ENCODE results near the gene CLEC16A.
"Not testable (repeated sequence)": the region's sequence is repeated elsewhere in the genome, so short reads cannot be mapped to it uniquely, and the experiment has no call there.

CLEC16A gene

DNA sequence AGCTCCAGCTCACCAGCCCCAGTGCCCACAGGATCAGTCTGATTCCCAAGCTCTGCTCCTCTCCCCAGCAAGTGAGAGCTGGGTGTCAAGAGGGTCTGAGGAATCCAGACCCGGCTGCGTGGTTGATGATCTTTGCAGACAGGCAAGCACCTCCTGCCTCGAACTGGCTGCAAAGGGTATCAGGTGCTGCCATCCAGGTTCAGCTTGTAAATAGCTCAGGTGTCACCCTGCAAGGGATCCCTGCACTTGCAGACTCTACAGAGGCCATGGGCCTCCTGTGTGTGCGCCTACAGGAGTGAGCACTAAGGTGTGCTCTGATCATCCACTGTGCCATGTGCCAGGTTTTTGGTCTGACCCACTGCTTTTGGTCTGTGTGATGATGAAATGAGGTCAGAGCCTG lies 18.3 kb upstream of the CLEC16A start:
- no peak for DNase-seq (ENCODE audit: low spot score)

DNA sequence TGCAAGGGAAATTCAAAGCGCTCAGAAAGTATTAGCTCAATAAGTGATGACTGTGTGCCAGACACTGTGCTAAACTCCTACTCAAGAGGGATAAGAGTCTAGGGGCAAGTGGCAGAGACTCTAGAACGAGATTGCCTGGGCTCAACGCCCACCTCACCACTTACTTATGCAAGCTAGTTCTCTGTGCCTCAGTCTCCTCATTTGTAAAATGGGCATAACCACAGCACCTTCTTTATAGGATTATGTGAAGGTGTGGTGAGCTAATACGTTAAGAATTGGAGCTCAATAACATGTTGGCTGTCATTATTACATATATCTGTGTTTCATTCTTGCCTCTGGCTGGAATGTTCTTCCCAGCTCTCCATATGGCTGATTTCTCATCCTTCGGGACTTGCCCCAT lies 17.5 kb upstream of the CLEC16A start:
- no peak for DNase-seq (ENCODE audit: low spot score)

DNA sequence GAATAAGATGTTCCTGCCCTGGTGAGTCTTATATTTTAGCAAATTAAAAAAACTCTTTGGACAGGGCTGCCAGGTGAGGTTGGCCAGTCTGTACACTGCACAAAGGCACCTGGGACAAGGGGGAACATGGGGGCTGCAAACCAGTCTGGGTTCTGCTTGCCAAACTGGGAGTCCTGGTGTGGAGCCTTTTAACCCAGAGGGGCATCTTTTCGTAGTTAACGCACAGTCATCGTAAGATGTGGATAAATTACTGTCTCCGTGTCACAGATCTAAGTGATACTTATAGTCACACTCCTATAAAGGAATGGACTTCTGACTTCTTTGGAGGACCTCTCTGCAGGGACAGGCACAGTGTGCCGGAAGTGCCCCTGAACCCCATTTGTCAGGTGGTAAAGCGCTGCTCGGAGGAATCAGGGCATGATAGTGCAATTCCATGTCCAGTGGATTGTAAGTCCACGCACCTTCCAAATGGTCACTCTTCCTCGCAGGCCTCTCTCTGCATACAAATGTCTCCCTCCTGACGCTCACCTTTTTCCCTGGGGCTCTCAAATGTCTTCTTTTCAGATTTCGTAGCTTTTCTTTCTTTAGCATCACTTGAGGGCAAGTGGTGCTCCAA lies 16.8 kb upstream of the CLEC16A start:
- no peak for DNase-seq (ENCODE audit: low spot score)

DNA sequence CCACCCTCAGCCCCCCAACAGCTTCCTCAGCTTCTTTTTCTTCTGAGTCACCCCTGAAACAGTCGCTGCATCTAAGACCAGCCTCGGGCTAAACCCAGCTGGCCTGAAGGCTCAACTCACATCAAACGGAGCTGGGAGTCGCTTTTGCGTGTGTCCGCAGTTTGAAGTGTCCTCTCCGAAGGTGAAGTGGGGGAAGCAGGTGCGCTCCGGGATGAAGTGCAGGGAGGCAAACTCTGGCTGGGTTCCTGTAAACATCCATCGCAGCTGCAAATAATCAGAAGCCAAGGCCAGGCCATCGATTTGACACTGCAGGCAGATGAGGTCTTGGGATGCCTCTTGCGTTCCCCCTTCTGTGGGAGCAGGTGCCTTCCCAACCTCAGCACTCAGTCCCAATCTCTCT lies 15.3 kb upstream of the CLEC16A start:
- DNase-seq (ENCODE audit: low spot score): not testable (repeated sequence)

DNA sequence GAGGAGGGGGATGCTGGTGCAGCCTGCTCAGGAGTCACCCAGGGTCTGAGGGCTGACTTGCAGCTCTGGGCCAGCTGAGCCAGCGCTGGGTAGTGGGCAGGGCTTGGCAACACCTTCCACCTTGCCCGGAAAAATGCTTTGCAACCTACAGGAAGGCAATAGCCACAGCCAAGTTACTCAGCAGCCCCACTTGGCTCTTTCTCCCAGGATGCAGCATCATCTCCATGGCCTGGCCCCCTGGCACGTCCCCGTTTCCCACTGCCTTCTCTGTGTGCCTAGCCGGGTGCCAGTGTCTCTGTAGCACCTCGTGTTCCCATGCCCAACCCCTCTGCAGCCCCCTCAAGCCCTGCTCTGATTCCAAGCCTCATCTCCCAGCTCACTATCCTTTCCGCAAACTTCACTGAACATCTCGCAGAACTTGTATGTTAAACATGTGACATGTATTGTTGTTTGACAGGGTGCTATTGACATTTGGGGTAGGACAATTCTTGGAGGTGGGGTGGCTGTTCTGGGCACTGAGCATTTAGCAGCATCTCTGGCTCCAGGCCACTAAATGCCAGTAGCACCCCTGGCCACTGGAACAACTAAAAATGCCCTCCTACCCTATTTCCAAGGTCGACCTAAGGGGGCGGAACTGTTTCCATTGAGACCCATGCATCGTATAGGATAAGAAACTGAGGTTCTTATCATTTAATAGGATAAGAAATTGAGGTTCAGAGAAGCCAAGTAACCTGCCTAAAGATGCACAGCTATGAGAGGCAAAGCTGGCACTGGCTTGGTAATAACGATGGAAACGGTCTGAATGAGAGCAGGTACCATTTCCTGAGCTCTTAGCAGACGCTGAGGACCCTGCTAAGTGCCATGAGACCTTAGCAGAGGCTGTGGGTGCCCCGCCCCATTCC lies 14.3 kb upstream of the CLEC16A start:
- no peak for DNase-seq (ENCODE audit: low spot score)

DNA sequence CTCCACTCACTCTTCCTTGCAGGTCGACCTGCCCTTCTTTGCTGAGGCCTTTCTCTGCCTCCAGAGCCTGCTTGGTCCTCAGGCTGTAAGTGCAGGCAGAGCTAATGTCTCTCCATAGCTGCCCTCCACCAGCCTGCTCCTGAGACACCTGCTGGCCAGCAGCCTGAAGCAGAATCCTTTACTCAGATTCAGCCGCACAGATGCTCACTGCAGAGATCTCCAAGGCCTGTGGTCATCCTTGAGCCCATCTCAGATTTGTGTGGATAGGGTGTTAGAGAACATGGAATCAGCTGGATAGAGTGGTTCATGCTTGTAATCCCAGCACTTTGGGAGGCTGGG lies 13.6 kb upstream of the CLEC16A start:
- DNase-seq (ENCODE audit: low spot score): no peak

DNA sequence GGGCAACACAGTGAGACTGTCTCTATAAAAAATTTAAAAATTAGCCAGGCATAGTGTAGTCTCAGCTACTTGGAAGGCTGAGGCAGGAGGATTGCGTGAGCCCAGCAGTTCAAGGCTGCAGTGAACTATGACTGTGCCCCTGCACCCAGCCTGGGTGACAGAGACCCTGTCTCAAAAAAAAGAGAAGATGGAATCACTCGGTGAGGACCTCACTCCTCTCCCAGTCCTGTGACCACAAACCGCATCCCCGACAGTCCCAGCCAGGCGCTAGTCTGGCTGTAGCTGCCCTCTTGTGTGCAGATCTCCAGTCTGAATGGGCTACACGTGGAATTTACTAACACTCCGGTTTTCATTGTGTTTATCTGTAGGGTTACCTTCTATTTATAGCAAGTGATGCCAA lies 13.2 kb upstream of the CLEC16A start:
- no peak for DNase-seq (ENCODE audit: low spot score)

DNA sequence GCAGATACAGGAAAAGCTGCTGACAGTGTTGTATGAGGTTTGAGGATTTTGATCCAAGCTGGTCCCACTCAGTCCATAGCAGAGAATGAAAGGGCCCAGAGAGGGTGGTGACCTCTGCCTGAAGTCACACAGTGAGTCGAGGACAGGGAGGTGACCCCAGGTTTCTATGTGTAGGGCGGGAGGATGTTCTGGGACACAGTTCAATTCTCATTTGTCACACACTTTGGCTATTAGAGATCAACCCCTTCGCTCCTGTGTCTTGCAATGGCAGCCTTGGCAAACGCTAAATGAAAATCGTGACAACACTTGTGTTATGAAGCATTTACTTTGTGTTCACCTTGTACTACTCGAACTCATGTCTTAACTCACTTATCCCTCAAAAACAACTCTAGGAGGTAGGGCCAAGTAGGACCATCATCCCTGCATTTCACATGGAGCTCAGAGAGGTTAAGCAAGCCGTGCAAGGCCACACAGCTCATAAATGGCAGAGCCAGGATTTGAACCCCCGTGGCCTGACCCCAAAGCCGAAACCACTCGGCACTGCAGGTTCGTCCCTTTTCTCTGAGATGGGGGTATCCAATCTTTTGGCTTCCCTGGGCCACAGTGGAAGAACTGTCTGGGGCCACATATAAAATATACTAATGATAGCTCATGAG lies 12.3 kb upstream of the CLEC16A start:
- DNase-seq (ENCODE audit: low spot score): no peak

DNA sequence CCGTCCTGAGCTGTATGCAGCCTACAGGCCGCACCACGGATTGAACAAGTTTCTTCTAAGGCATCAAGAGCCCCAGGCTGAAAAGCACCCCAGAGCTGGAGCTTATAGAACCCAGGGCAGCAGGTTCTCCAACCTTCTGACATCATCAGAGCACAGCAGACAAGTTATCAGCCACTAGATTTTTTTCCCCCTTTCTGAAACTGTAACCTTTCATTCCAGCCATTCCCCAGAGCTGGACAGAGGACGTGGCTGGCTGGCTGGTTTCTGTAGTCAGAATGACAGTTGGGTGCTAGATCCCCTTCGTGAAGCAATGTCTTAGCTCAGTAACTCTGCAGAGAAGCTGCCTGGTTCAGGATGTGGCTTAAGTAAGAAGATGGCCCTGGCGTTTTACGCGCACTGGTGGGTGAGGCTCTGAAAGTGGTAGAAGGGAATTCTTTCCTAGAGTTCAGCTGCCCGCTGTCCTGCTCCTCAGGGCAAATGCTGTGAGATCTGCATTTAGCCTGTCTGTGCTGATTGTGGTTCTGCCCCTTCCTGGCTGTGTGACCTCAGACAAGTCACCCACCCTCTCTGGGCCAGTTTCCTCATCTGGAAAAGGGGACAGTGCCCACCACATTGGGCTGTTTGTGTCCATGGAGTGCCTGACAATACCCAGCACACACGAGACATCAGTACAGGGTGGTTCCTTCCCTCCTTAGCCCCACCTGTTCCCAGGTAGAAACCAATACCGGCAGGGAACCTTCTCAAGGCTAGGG lies 11.2 kb upstream of the CLEC16A start:
- DNase-seq (ENCODE audit: low spot score): no peak

DNA sequence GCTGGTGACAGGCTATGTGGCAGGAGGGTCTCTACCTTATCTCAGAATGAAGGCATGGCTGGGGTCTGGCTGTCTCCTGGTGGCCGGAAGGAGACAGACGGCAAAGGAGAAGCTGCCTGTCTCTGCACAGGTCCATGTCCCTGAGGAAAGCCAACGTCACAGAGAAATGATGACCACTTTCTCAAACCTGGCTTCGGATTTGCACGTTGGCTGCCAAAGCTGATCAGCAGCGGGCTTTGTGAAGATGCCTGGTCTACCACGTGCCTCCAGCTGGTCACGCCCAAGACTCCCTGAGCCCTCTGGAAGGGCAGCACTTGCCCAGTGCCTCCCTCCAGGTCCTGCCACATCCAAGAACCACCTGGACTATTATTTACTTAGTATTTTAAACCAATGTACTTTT lies 10.5 kb upstream of the CLEC16A start:
- no peak for DNase-seq (ENCODE audit: low spot score)

DNA sequence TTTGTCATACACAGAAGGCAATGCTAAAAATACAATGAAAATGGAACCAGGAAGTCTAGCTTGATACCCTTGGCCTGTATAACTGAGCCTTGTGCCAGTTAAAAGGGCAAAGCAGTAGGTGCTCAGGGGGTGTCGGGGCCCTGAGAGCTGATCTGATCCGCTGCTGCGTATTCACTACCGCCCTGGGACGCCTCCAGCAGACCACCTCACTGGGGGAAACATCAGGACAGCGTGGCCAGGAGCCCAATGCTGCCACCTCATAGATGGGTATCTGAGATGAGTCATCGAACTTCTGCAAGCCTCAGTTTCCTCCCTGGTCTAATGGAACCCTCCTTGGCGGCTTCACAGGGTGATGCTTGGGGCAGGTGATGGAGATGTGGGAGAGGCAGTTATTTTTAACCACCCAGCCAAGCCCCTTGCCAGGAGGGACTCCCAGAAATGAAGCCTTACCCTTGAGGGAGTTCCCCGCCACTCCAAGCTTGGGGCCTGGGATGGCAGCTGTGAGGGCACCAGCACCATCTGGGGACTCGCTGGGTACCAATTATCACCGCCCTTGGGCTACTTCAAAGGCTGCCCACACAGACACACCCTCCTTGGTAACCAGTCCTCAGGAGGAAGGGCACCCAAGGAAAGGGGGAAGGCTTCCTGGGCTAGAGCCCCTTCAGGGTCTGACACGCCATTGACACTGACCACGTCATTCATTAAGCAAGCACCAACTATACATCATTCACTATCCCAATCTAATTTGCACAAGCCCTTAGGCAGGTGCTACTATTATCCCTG lies 9.8 kb upstream of the CLEC16A start:
- no peak for DNase-seq (ENCODE audit: low spot score)

DNA sequence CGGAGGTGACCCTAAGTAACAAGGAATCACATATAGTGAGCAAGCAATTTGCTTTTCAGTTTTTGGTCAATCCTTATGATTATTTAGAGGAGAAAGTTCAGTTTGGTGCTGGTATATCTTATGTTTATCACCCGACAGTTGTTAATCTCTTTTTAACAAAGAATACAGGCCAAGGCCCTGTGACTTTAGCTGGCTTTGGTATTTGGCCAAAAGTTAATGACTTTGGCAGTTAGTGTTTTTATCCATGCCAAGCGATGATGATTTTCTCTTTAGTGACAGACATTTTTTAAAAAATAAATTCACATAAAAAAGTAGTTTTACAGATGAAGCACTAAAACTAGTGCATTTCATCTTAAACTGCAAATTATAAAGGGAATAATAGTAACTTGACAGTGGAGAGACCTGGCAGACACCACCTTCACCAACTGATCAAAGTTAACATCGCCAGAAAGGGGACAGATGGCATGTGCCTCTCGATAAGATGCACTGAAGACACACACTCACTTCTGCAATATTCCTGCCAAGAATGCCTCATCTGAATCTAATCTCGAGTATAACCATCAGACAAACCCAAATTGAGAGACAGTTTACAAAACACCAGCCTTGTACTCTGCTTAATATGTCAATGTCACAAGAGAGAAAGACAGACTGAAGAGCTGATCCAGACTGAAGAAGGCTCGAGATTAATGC lies 9.0 kb upstream of the CLEC16A start:
- DNase-seq (ENCODE audit: low spot score): no peak

DNA sequence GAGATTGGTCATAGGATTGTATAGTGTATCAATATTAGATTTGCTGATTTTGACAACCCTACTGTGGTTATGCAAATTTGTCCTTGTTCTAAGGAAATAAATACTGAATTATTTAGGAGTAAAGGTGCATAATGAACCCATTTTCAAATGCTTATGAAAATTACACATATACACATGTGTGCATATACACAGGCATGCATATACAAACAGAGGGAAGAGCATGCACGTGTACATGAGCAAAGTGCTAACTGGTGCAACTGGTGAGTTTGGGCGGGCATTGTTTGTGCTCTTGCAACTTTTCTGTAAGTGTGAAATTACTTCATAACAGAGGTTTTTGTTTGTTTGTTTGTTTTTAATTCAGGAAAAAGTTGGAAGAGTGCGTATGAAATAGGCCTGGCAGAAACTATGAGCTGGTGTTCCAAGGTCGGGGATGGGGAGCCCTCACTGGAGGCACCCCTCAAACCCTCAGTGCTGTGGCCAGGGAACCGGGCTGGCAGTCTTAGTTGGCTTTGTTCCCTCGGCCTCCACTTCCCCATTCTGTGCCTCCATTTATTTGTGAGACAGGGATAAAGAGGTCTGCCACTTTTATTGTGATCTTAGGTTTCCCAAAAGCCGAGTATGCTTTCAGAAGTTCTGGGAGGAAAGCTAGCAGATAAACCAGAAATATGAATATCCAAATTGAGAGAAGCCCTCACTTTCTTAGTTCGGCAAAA lies 7.9 kb upstream of the CLEC16A start:
- DNase-seq (ENCODE audit: low spot score): no peak

DNA sequence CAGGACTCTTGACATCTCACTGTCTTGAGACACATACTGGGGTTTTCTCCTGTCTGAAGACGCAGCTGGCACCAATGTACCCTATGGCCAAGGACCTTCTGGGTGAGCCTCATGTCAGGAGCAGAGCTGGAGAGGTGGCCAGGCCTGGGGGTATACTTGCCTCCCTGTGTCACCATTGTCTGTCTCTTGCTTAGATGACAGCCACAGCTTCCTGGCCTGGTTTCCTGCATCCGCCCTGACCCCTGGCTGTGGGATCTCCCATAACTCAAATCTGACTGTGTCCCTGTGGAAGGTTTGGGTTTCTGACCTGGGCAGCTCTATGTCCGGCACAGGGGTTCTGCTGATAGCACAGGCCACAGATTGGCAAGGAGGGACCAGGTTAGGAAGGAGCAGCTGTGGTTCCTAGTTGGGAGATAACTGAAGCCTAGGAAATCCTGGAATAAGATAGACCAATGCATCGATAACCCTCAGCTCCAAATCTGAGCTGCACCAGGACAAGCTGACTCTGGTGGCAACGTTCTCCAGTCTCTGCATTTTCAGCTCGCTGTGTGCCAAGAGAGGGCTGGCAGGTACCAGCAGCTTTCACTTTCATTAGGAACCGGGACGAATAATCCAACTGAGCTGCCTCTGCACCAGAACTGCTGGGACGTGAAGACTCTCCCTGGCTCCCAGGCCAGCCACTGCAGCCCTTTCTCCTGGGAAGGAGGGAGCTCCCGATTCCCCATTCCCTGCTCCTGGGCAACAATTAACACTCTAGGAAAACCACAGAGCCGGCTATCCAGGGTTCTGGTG lies 7.1 kb upstream of the CLEC16A start:
- DNase-seq (ENCODE audit: low spot score): no peak

DNA sequence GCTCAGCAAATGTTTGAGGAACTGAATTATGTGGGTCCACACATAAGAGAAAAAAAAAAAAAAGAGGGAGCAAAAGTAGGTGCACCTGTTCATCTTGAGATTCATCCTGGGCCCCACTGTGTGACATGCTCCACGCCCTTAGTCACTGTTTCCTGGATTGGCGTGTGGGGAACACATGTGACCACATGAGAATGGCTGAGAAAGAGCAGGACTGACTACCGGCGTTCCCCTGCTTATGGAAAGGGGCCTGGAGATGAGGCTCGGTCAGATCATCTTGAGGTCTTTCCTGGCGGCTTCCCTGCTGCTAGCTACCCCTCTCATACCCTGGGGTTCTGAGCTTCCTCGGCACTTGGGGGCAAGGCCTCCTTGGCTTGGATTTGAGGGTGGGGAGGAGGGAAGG lies 6.0 kb upstream of the CLEC16A start:
- no peak for DNase-seq (ENCODE audit: low spot score)

DNA sequence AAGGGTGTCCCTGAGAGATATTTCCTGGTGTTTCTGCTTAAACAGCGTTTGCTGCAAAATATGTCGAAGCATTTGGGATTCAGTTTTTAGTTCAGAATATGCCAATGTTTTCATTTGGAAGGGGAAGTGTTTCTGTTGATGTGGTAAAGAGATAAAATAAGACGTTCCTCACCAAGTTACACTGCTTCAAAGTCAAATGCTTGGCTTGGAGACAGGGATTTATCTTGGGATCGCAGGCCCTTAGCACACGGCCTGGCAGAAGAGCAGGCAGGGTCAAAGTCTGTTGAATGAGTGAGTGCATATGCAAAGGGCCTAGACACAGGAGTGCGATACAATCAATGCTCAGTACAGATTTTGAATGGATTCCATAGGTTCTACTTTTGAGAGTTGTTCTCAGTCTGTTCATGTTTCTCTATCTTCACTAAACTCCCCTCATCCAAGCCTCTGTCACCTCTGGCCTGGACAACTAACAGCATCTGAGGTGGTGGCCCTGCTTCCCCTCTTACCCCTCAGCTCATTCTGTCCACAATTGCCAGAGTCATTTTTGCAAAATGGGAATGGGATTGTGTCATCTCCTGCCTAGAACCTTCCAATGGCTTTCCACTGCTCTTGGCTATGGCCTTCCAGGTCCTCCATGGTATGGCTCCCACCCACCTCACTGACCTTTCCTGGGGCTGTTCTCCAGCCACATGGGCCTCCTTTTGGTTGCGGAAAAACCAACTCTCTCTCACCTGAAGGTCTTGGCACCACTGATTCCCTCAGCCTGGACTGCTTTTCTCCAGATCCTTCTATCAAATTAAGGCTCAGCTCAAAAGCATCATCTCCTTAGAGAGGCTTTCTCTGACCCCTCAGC lies 5.3 kb upstream of the CLEC16A start:
- DNase-seq (ENCODE audit: low spot score): no peak

DNA sequence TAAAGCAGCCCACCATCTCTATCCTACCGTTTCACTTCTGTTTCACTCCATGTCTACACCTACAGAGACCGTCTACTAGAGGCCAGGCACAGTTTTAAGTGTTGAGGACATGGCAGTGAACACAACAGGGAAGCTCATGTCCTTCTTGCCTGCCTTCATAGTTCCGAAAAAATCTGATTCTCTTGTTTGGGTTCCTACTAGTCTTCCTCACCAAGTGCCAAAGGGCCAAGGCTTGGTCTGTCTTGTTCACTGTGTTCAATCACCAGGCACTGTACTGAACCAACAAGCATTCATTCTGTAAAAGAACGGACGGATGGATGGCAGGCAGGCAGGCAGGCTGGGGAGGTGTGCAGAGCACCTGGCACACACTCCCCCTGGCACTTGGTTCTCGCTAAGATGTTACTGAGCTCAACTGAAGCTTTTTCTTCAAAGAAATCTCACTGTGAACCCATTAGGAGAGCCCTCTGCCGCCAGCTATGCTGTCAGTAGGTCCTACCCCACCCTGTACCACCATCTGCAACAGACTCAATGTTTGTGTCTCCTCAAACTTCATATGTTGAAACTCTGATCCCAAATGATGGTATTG lies 4.6 kb upstream of the CLEC16A start:
- no peak for DNase-seq (ENCODE audit: low spot score)

DNA sequence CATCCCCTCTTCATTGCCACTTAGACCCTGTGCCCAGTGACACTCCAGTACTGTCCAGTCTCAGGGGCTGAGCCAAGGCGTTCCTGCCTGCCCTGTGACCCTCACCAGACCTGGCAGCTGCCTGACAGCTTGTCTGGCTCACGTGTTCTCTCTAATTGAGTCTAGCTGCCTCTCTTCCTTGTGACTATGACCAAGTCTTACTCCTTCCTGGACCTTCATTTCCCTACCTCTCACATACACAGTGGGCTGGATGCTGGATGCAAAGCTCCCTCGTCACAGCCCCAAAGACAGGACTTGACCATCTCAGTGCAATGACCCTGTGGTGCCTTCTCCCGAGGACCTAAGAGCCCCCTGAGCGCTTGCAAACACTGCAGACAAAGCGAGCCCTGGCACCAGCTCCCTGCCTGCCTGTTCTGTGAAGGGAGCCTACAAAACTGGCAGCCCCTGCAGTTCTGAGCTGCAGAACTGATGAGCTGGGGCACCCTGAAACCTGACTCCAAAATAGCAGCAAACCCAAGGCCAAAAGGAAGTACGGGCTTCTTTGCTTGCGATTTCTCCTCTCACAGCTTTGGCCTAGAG lies 3.8 kb upstream of the CLEC16A start:
- no peak for DNase-seq (ENCODE audit: low spot score)
